MV-4-11 (cell line): ENCODE results near the gene RTP2.

Experiments used
- DNase-seq: peaks from one replicate; lab custom pipeline; 2025; lab: John Stamatoyannopoulos, UW

Gene RTP2

DNA sequence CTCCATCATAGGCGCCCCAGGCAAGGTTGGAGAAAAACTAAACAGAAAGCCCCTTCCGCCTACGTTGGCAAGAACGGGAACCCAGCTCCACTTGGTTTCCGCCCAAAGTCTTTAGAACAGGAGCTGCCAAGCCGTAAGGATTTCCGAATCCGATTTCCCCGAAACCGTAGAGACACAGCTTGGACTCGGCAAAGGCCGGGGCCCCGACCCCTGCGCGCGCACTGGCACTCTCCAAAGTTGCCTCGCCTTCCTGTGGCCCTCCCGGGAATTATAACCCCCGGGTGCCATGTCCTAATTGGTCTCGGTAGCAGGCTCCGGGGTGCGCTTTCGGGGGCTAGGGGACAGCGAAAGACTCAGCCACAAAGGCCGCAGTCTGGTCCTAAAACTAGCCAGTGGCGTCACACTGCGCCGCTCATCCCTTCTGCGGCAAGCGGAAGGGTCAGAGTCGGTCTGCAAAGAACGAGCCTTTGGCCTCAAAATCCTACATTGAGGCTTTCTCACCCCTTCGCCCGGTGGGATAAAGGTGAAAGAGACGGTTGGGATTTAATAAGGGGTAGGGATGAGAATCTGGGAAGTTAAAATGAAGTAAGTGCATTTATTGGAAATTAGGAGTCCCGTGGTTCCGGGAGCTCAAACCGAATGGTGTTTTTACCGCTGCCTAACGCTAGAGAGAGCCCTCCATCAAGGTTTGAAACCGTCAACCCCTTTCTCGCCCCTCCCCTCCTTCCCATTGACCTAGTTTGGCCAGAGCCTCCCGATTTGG, 36.2 kb upstream of the RTP2 start:
- peak; percentile 79 for DNase-seq

DNA sequence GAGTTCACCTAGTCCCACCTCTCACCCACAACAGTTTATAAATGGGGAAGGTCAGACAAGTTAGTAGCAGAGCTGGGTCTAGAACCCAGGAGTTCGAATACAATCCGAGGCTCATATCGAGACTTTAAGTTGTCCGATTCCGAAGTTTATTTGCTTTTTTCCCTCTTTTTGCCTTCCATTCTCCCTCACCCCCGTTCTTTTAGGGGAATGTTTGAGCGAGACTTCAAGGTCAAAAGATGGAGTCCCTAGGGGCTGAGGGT, 35.6 kb upstream of the RTP2 start:
- no peak for DNase-seq

DNA sequence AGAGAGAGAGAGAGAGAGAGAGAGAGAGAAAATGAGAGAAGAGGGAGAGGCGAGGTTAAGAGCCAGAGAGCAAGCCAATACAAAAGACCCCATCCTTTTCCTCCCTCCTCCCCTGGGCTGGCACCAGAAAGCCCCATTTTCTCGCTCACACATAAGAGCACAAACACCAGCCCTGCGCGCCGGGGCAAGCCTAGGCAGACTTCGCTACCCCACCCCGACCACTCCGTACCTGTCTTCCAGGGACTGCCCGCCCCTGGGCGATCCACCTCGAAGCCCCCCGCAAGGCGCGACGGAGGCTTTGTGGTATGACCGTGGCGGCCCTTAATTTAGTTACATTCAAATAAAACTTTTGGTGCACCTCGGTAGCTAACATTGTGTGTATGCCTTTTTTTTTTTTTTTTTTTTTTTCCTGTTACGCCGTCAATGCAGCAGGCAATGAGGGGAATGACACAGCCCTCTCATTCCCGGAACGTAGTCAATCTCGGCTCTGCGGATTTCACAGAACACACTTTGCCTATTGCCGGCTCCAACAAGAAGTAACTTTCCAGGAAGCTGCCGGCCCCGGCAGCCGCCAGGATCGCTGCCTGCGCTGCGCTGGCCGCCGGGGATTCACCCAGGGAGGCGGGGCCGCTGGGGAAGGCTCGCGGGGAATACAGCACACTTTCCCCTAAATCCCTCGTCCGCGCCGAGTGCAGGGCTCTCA, 35.2 kb upstream of the RTP2 start:
- peak; percentile 29 for DNase-seq

DNA sequence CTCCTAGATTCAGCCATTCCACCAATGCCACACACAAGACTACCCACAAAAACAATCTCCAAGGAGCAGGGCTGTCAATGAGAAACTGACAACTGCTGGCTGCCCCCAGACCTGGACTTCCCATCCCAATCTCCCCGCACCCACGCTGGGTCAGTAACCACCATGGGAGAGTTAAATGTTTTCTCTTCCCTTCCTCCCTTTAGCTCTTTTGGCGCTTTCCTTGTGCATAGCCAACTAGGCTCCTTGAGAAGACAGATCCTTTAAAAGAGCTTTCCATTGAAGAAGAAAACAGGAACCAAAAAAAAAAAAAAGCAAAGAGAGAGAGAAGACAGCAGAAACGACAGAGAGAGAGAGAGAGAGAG, 34.6 kb upstream of the RTP2 start:
- DNase-seq: no peak

DNA sequence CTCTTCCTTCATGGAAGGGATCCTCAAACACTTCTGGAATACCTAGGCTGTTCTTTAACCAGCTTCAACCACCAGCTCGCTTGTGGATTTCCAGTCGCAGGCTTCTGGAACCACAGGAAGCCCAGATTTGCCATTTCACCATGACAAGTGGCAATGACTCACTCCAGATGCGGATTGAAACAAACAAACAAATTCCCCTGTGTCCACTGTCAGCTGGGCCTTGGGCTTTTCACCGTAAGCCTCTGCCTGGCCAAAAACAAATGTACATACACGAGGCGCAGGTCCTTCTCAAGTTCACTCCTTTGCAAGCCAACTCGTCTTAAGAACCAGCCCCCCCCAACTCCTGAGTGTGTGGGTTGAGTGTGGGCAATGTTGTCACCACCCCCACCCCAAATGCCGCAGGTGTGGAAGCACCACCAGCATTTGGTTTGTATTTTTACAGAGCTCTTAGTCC, 34.1 kb upstream of the RTP2 start:
- DNase-seq: peak; percentile 29

DNA sequence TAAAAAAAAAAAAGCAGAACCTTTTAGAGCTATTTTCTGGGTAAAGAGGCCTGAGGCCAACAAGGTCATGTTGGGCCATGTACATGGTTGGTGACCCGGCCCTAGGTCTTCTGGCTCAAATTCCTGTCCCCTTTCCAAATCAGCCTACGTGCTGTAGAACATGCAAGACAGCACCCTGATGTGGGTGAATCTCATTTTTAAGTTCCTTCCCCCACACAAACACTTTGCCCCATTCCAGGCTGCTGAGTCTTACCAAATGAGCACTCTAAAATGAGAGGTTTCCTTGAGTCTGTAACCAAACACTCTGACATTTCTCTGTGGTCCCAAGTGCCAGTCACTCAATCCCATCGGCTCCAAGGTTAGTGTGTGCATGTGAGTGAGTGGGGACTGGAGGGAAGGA, 33.5 kb upstream of the RTP2 start:
- DNase-seq: no peak

DNA sequence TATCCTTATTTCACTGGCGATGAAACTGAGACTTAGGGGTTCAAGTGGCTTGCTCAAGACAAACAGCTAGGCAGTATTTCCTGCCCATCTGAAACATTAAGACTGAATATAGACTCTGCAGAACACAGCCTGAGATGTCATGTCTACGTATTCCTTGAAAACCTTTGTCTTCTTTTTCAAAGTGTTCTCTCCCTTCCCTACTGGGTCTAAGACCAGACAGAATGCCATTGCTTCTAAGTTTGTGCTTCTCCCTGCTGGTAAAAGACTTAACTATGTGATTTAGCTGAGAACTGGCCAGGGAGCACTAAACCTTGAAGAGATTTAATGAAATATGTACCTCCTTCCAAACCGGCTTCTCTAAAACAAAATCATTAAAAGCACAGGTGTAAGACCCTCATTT, 33.0 kb upstream of the RTP2 start:
- DNase-seq: no peak

DNA sequence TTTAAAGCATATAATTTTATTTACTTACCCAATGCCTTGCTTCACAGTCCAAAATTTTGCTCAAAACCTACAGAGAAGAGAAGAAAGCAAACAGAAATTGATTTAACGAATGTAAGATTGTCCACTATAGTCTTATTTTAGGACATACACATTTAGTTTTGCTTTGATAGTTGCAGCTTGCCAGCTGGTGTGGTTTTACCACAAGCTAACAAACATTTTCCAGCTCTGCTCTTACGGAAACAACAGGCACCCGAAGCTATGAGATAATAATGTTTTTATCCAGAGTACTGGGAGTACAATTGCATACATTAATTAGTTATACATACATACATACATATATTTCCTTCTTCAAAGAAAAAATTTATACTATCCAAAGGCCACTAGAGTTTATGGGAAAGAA, 32.5 kb upstream of the RTP2 start:
- no peak for DNase-seq

DNA sequence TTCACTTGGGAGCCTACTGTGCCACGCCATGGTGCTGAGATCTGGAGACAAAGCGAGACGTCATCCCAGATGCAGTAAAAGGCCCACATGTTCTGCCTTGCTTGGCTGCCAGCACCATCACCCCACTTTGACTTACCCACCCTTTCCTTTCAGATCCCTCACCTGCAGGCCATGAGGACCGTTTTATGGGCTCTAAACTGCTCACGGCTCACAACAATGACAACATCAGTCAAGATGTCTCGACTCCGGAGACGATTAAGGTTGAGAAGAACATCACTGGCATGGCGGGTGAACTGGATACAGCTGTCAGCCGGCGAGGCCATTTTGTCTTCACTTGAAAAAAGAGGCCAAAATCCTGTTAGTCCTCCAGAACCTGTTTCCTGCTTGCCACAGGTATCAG, 31.0 kb upstream of the RTP2 start:
- DNase-seq: no peak

DNA sequence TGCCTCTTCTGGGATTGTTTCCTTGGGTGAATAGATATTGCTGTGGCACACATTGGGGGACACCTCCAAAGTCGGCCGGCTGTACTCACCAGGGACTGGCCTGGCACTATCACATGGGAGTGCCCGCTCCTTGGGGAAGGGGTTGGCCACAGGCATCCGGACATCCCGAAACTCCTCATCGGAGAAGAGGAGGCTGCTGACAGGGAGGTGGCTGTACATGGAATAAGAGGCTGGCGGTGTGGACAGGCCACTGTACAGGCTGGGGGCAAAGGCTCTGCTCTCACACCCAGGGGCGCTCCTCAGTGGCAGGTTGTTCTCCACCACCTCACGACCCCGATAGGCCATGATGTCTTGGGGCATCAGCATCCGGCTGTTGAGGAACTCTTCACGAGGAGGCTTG, 27.2 kb upstream of the RTP2 start:
- no peak for DNase-seq

DNA sequence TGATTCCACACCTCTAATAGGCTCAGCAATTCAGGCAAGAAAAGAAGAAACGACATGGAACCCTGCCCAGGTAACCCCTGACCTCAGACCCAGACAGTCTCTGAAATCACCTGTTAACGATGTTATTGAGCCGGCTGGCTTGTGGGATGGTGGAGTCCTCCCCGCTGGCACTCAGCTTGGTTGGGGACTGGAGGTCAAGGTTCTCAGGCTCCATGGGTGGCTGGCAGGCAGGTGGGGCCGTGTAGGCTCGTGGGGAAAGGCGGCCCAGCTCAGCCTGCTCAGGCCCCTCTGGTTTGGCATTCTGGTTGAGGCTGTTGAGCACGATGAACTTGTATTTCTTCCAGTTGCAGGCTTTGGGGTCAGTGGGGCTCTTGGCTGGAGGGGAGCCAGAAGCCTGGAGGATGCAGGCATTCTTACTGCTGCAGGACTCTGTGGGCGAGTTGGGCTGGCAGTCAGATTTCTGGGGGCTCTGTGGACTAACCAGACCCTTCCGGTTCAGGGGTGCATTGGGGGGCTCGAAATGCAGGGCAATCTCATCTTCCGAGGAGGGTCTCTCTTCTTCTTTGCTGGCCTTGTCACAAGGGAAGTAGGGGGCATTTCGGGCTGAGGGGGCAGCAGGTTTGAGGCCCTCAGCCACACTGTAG, 26.7 kb upstream of the RTP2 start:
- DNase-seq: no peak

DNA sequence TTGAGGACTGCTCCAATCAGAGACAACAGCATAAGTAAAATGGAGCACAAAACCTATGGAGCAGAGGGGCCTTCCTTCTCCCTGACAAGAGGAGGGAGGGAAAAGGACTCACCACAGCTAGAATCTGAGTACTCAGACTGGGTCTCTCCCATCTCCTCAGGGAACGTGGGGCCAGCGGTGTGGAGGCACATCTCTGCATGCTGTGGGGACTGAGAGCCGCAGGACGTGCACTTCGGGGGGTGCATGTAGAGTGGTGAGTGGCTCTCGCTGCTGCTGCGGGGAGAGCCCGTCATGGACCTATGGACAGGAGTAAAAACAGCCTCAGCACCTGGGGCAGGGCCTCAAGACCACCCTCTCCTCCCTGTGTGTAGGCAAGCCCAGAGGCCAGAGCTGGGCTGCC, 25.9 kb upstream of the RTP2 start:
- DNase-seq: no peak

DNA sequence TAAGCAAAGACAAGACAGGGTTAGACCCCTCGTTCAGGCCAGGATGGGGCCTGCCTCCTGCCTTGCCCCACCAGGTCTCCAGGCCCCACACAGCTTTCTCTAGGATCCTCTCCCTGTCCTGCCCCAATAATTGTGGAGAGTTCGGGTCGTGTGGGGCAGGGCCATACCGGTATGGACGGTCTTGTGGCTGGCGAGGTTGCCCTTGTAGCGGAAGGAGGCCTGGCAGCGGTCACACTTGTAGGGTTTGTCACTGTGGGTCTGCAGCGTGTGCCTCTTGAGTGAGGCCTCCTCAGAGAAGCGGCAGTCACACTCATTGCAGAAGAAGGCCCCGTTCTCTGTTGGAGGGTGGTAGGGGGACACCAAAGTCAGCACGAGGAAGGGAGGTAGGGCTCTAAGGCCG, 24.2 kb upstream of the RTP2 start:
- no peak for DNase-seq

DNA sequence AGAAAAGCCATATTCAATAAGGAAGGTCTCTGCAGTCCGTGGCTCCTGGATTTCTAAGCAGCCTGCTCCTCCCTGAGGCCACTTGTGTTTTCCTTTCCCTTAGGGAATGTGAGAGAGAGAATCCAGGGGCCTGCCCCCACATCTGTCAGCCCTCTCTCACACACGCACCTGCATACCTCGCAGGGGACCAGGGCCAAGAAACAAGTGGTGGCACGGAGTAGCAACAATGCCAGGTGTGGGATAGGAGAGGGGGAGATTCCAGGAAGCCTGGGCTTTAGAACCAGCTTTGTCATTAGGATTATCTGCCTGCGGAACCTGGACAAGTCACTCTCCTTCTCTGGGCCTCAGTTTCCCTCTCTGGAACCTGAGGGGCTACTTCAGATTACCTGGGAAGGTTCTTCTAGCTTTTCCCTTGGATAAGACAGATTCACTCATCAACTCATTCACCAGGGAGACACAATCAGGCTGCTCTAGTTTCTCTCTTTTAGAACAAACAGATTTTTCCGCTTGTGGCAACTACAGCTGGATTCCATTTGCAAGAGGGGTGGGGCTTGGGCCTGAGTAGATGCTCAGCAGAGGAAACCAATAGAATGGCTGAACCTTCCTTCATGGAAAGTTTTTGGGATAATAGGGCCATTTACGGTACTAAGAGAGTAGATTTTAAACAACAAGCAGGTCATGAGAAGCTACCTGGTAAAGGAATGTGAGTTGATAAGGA, 23.5 kb upstream of the RTP2 start:
- no peak for DNase-seq

DNA sequence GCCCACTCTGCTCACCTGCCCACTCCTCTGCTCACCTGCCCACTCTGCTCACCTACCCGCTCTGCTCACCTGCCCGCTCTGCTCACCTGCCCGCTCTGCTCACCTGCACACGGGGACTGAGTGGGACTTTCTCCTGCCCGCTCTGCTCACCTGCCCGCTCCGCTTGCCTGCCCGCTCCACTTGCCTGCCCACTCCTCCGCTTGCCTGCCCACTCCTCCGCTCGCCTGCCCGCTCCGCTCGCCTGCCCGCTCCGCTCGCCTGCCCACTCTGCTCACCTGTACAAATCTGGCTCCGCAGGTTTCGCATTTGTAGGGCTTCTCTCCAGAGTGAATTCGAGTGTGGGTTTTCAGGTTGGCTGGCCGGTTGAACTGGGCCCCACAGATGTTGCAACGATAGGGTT, 22.9 kb upstream of the RTP2 start:
- DNase-seq: no peak

DNA sequence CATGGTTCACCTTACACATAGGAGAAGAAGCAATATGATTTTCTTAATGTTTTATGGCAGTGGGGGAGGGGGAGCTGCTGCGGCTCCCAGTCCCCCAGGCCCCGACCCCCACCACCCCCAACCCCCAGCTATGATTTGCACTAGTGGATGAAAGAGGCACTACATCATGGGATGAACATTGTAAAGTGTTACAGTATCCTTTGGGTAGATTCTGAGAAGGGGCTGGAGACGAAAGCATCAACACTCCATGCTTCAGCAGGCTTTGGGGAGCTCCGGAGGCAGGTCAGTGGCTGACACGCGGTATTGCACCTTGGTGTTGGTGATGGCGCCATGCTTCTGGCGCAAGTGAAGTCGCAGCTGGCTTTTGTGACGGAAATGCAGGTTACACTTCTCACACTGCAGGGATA, 19.9 kb upstream of the RTP2 start:
- no peak for DNase-seq

DNA sequence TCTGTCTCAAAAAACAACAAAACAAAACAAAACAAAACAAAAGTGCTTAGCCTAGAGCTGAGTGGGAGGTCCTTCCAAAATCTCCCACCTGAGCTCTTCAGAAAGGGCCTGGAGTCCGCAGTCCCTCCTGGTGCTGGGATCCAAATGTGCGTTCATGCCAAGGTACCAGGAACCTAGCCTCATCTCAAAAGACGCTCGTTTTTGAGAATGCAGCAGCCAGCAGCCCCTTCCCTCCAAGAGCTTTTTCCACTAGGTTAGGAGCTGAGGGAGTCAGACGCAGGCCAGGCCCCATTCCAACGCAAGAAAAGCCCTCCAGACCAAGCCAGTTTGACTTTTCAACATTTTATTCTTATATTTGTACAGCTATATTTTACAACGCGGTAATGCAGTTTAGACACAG, 18.7 kb upstream of the RTP2 start:
- DNase-seq: no peak

DNA sequence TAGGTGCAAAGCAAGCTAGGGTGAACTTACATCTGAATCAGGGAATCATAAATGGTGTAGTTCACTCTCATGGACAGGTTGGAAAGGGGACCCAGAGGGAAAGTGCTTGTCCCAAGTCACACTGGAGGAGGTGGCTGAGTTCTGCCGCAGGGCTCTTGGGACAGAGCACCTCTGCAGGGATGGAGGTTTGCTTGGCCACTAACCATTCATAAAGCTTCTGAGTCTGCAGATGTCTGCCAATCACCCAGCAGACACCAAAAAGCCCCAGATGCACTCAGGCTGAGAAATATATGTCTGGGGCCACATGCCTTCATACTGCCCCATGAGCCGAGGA, 17.9 kb upstream of the RTP2 start:
- DNase-seq: no peak

DNA sequence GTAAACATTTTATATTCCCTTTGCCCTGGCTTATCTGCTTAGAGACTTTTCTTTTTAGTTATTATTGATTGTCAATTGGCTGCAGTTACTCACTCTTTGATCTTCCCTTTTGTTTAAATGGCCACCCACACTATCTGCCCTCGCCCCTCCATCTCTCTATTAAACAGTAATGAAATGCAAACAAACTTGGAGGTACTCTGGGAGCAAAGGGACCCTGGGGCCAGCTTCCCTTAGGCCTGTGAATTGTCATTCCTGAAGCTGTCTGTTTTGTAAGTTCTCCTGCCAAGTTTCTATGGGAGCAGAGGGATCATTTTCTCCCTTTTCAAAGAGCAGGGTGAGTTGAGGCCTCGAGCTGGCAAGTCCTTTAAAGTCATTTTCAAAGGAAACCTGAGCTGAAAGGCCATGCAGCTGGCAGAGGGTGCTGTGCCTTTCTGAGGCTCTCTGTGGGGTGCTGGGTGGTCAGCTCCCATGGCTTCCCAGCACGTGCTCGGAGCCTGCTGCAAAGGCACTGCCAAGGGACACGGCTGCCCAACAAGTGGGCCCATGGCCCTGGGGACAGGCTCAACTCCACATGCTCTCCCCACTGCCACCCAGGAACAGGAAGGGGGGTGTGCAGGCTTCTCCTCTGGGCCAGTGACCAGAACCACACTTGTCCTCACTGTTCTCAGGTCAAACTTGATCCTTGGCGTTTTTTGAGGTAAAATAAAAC, 17.4 kb upstream of the RTP2 start:
- no peak for DNase-seq

DNA sequence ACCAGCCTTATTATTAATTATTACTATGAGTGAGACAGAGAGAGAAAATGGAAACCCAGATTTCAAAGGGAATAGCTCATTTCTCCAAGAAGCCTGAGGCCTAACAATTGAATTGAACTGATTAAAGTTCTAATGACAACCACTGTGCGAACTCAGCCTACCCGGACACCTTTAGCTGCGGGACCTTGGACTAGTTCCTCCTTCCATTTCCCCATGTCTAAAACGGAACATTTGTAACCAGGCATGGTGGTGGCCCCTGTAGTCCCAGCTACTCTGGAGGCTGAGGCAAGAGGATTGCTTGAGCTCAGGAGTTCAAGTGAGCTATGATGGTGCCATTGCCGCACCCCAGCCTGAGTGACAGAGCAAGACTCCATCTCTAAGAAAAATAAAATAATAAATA, 16.4 kb upstream of the RTP2 start:
- DNase-seq: peak; percentile 10

DNA sequence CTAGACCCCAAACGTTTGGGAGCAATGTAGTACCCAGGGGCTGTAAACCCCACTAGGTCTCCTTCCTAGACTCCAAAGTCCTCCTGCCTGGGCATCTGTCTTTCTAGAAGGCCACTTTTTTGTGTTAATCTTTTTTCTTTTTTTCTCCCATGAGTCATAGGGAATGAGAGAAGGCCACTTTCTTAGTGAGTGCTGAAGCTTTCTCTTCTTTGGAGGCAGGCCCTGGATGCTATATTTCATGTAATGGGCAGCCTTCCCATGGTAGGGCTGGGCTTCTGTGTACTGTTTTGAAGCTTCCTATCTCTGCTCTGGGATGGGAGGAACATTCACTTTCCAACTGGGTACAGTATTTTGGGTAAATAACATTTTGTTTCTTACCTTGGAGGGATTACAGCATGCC, 15.2 kb upstream of the RTP2 start:
- no peak for DNase-seq

DNA sequence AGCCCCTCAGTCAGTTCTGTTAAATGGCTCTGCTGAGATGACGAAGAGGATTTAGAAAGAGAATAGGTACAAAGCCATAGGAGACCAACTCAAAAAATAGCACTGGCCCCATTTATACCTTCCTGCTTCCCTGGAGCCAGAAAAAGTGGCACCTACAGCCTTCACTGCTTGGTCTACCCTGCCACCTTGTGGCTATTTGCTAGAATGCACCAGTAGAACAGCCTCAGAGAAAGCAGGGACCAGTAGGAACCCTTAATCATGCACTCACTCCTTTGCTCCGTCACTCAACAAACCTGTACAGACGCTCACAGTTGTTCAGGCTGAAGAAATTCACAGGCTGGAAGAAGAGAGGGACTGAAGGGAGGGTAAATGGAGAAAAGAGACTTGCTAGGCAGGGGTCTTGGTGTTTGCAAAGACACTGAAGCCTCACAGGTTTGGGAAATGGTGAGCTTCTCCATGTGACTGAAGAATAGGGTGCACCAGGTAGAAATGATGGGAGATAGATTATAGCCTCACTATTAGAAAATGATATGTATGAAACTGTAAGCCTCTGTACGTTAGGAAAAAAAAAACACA, 12.1 kb upstream of the RTP2 start:
- peak; percentile 42 for DNase-seq
